GM18858 (cell line): ENCODE results near the gene GPRC5D.

Experiments
- ATAC-seq: cut with Tn5 transposase; IDR thresholded peaks from one replicate; pipeline ENCODE4 v1.9.1; 2021; ENCODE audit not compliant: unreplicated experiment

GPRC5D gene

DNA sequence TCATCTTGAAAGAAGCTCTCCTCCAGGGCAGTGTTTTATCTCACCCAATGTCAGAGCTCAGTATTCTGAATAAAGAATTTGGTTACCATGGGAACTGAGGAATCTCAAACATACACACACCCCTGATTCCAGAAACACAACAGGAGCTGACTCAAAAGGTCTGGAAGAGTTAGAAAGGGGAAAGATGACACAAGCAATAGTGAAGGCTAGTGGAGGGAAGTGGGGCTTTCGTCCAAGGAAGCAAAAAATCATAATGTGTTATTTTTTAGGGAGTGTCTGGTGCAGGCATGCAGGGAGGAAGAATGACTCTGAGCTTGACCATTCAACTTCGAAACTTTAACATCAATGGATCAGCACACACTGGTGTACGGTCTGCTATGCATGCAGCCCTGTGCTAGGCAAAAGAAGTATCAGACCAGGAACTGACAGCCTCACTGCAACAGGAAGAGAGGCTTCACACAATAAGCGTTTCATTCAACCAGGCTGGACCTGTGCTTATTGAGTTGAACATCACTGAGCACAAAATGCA, 27.8 kb upstream of the GPRC5D start:
- no peak for ATAC-seq

GRCh38 chr12:12979126-12979525, 27.2 kb upstream of the GPRC5D start:
- no peak for ATAC-seq

- ATAC-seq = no peak
Observed at GRCh38 chr12:12977231-12977630, 25.3 kb upstream of the GPRC5D start.

- no peak for ATAC-seq
Observed at GRCh38 chr12:12976366-12976765, 24.4 kb upstream of the GPRC5D start.

DNA sequence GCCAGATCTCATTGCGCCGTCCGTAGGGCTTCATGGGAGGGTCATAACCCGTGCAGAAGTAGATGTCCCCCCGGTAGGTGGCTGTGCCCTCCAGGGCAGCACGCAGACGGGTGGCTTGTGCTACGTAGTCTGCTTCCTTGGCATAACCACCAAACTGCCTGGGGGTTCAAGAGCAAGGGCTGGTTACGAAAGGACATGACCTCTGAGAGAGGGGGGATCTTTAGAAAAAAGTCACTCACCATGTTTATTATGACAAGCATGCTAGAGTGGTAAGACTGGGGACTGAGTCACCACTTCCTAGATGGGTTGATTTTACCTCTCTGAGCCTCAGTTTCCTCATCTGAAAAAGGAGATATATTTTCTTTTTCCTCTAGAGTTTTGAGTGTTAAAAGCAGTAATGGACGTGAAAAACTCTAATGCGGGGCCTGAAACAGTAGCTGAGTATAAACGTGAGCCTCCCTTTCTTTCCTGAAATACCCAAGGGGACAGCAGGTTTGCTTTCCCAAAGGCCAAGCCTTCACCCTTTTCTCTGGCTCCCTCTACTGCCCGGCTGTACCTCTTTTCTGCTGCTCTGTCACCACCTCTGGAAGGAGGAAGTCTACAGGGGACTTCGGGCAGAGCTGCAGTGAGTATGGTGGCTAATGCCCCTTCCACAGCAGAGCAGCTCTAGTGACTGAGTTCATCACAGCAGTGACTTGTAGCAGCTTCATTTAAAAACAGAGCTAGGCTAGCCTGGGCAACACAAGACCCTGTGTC, 23.5 kb upstream of the GPRC5D start:
- ATAC-seq = no peak

DNA sequence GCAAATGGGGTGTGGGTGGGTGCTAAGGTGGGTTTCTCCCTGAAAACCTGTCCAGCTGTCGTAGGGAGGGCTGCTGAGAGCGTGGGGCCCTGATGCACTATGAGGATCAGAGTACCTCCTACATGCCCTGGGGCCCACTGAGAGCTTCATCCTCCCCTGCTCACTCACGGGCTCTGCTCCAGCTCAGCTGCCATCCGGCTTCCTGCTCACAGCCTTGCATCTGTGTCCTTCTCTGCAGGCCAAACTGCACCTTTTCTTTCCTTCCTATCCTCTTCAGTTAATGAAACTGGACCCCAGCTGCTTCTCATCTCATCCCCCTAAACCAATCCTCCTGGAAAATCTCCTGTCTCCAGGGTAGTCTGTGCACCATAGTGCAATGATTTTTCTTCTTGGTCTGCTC, 22.2 kb upstream of the GPRC5D start:
- no peak for ATAC-seq

GRCh38 chr12:12973019-12973418, 21.0 kb upstream of the GPRC5D start:
- no peak for ATAC-seq

DNA sequence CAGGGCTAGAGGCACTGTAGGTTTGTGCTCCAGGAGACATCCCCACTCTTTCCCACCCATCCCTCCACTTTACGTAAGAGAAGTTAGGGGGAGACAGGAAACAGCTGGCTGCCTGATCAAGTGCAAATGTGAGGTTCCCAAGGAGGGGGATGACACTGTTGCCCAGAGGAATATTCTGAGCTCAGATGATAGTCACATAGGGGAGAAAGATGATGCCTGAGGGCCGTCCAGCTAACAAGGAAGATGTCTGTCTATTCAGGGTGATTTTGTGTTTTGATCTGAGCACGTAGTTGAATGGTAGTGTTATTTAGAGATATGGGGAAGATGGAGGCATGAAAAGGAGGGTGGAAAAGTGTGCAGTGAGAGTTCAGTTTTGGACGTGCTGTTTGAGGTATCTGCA, 13.9 kb upstream of the GPRC5D start:
- no peak for ATAC-seq

DNA sequence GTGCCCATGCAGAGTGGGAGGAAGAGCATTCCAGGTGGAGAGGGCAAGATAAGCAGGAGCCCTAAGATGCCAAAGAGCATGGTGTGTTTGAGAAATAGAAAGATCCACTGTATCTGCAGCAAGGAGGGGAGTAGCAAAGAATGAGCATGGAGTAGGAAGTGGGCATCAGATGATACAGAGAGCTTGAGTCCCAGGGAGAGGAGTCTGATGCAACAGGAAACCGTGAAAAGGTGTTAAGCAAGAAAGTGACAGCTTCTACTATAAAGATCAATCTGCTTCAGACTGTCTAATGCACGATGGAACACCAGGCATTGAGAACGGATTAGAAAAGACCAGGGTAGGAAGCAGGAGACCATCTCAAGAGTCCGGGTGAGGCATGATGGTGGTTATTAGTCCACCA, 12.3 kb upstream of the GPRC5D start:
- ATAC-seq = no peak

- no peak for ATAC-seq
Observed at GRCh38 chr12:12960639-12961209, 8.8 kb upstream of the GPRC5D start.

- no peak for ATAC-seq
Observed at GRCh38 chr12:12958886-12959285, 6.9 kb upstream of the GPRC5D start.

- no peak for ATAC-seq
Observed at GRCh38 chr12:12954878-12955625, 3.1 kb upstream of the GPRC5D start.

- no peak for ATAC-seq
Observed at GRCh38 chr12:12954356-12954755, 2.4 kb upstream of the GPRC5D start.

- no peak for ATAC-seq
Observed at GRCh38 chr12:12951504-12951903, 466 bp downstream of the GPRC5D start.

GRCh38 chr12:12947902-12948301, 4.1 kb downstream of the GPRC5D start:
- ATAC-seq = no peak

- no peak for ATAC-seq
Observed at GRCh38 chr12:12946686-12947355, 5.1 kb downstream of the GPRC5D start.

DNA sequence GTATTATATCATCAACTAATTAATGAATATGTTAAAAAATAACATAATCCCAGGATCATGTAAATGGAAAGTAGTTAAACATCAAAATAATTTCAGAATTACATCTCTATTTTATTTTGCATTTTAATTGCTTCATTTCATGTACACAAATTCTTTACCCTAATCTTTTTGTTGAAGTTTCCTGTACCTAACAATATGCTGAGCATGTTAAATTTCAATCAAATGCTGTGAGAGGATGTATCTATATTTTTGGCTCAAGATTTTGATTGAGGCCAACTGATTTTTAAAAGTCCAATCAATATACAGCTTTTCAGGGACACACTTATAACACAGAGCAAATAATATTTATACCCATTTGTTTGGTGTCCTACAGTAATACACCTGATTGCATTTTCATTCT, 6.4 kb downstream of the GPRC5D start:
- no peak for ATAC-seq

GRCh38 chr12:12943586-12944260, 8.2 kb downstream of the GPRC5D start:
- no peak for ATAC-seq

DNA sequence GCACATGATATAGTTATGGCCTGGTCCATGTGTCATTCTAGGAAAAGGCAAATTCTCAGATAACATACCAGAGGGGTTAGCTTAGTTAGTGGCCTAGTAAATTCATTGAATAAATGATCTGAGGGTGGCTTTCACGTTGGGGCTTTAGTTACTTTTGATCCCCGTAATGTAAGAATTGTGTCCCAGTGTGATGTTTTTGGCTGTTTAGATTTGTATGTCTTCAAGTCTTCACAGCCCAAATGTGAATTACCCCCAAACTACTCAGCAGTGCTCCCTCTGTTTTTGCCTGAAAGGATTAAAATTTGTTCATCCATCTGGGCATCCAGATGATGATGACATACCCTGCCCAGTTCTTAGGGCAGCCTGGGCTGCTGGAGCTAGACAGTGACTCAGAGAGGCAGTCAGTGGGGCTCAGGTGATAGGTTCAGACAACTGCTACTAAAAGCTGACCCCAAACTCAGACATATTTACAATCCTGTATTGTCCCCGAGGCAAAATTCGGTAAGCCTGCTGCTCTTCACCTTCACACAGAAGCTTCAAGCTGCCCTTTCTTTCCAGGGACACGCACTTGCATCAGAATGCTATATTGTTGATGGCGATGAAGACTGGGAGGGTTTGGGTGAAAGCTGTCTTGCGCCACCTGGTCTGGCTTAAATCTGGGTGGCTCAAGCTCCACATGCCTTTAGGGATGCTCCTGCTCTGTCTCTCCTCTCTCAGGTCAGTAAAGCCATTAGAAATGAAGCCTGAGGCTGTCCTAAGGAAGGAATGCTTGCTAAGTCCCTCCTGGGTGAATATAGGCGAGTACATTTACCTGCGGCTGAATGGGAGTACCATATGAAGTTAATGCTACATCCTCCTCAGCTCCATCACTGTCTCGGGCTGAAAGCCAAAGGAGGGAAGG, 10.3 kb downstream of the GPRC5D start:
- no peak for ATAC-seq

DNA sequence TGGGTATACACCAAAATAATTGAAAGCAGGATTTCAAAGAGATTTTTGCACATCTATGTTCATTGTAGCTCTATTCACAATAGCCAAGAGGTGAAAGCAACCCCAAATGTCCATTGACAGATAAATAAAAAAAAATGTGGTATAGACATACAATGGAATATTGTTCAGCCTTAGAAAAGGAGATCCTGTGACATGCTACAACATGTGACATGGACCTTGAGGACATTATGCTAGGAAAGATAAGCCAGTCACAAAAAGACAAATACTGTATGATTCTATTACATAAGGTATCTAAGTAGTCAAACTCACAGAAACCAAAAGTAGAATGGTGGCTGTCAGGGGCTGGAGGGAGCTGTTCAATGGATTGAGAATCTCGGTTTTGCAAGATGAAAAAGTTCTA, 12.1 kb downstream of the GPRC5D start:
- ATAC-seq = no peak
